Erythroblast (primary cell): ENCODE data around the gene TBX2.

Experiments used
- DNase-seq, 2 experiments: peaks; one replicate each; lab custom pipeline; 2025; lab: John Stamatoyannopoulos, UW
- GATA1 ChIP-seq: IDR thresholded peaks from 2 replicates; pipeline ENCODE4 v1.6.1; 2011; ENCODE audit warnings: low read depth, mild to moderate bottlenecking, control low read depth, low read length, moderate library complexity
- POLR2A ChIP-seq: IDR thresholded peaks from 2 replicates; pipeline ENCODE4 v1.6.1; 2011; ENCODE audit warnings: mild to moderate bottlenecking, low read length

Gene TBX2

DNA sequence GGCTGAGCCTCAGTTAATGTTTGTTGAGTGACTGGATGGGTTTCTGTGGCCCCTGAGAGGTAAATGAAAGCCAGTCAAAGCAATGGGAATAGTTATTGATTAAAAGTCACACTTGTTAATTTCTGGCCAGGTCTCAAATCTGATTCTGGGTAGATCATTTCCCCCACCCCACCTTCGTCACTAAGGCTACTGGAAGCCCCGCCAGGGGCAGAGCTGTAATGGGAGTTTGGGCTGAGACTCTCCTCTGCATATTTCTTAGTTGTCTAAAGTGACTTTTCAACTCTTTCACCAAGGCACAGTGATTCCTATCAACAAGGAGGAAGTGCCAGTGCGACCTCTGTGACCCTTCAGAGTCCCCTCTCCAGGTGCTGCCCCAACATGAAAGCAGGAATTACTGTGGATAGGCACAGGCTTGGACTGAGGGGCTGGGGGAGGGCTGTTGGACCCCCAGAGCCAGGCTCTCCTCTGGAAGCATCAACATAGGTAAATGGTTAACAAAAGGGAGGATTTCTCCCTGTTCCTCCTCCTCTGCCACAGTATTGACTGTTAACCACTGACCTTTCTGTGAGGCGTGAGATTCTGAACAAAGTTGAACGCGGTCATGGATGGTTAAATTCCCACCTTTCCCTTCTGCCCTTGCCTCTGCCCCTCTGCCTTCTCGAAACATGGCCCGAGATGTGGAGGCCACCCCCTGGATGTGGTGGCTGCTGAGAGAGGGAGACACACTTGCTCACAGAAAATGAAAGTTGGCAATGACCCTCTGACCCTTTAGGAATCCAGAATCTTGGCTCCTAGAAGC is 20.8 kb upstream of the TBX2 start:
- no peak for TF ChIP-seq GATA1
- no peak for TF ChIP-seq POLR2A
- no peak for DNase-seq

DNA sequence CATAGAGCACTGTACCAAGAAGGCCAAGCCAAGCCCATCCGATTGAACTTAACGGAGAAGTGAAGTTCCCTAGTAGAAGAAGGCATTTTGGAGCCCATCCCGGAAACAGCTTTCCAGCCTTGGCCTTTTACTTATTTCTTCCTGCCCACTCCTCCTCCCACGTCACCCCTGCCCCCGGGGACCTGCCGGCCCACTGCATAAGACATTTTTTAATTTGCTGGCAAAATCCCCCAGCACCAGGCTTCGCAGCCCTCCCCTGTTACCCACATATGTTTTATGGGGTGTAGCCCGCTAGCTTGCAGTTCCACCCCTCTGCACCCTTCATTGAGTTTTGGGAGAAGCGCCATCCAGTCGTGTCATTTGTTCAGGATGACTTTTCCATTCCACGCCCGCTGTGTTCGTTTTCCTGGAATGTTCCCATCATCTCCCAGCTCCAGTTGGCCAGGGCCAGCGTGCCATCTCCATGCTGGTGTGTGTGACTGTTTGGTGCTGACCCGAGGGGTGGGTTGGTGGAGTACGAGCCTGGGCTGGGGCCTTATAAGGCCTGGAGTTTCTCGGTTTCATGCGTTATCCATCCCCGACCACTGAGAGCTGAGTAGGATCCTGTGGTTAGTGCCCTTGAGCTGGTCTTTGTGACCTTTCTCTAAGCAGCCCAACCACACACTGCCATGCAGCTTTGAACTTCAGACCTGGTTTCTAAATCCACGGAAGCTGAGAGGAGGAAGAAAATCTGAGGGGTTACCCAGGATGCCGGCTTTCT is 20.0 kb upstream of the TBX2 start:
- TF ChIP-seq POLR2A (no peak), GATA1 (no peak)
- no peak for DNase-seq

DNA sequence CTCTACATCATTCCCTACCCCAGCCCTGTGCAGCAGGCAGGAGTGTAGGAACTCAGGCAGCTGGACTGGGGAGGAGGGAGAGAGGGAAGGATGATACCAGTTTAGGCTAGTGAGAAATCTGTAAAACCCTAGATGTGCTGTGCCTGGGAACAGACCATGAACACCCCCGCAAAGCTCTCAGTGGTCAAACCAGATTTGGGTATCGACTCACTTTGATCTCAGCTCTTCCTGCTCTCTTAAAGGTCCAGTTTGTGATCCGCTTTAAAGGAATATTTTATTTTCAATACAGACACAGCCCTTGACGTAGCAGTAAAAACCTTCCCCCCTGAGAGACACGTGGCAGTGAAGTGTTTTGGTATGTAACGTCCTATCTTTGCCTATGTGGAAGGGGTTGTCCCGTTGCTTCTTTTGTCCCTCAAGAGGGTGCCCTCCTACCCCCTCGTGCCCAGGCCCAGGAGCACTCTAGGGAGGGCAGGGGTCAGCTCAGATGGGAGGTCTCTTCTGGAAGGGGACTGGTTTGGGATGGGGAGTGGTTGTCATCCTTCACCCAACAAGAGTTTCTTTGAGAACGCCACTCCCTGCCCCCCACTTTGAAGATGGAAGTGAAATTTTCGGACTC is 19.3 kb upstream of the TBX2 start:
- no peak for DNase-seq
- TF ChIP-seq GATA1, result no peak
- TF ChIP-seq POLR2A, result no peak

DNA sequence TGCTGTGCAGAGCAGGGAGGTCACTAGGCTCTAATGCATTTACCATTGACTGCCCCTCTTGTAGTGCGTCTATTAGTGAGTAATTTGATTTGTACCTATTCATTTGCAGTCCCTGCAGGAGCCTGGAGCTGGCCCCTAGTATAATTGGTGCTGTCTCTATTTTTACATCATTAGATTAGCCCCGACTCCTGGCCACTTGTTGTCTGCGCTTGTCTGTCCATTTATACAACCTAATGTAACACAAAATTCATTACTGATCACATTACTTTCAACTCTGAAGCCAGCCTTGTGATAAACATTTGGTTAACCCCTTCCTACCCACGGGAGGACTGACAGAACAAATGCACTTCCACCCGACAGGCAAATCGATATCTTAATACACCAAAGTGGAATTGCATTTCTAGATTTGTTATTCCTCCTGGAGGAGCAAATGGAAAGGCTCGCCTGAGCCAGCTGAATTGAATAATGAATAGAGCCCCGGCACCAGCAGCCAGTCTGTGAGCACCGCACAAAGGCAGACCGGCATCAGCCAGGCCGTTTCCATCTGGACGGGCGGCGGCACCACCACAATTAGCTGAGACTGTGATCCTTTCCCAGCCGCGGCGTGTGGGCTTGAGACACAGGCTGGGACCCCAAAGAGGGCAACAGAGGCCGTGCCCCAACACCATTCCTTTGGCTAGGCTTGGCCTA is 18.7 kb upstream of the TBX2 start:
- TF ChIP-seq POLR2A (no peak), GATA1 (no peak)
- DNase-seq, result no peak

DNA sequence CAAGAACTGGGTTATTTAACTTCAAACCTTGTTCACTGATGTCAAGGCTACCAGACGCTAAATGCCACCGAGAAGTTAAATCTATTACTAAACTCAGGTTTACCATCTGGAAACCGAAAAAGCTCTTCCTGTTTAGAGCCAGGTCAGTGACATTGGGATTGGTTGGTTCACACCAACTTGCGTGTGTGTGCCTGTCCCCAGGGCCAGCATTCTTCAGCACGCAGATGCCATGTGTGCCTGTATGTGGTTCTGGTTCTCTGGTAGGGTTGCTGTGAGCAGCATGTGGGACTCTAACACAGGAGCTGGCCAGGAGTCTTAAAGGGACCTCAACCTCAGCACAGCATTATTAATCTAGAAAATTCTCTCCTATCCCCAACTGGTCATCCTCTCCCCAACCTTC is 18.1 kb upstream of the TBX2 start:
- DNase-seq, result no peak
- TF ChIP-seq POLR2A (no peak), GATA1 (no peak)

DNA sequence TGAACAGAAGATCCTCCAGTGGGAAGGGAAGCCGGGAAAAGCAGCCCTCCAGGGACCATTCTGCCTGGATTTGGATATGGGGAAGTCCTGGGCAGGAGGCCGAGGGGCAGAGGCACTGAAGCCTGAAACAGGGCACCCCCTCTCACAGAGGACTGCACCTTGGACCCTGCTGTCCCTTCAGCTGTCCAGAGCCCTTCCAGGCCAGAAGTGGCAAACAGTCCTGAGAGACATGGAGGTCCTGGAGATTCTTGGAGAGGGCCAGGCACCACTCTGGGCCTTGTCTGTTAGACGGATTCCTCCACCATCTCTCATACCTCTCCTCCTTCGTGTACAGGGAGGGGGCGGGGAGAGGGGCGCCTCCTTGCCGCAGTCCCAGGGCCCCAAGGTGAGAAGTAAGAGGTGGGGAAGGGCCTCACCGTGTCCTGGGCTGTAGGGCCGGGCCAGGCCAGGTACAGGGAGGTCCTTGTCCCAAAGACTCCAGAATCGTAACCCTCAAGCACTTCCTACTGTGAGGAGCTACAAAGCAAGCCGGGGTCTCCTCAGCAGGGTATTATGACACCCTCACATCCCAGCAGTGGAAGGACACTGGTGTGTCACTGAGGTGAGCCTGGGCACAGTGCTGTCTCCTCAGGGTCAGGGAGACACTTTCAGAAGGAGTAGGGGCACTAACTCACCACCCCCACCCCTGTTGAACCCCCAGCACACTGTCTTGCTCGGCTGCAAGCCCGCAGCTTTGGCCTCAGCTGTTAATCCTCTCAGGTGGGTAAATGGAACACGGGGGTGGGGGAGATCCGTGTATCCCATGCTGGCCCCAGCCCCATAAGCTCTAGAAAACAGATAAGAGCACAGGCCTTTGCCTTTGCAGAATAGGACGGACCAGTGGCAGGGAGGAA is 16.6 kb upstream of the TBX2 start:
- no peak for TF ChIP-seq POLR2A
- TF ChIP-seq GATA1, result no peak
- no peak for DNase-seq

DNA sequence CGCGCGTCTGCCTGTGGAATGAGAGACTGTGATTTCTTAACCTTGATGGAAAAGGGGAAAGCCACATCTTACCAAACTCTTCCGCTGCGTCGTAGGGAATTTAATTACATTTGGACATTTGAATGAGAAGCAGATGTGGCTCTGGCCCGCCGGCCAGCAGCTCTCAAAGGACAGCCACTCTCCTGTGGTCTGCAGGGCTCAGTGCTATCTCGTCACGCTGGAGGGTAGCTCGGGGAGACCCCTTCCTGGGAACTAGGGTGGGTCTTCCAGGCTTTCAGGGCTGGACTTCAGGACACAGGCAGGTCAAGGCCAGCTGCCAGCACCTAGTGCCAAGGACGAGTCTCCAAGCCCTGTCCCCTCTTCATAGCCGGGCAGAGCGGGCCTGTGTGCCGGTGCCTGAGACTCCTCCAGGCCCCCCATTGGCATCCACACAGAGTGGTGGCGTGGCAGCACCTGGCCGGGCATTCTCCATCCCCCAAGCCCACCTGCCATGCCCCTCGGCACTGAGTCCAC is 15.9 kb upstream of the TBX2 start:
- no peak for DNase-seq
- no peak for TF ChIP-seq GATA1
- TF ChIP-seq POLR2A, result no peak

DNA sequence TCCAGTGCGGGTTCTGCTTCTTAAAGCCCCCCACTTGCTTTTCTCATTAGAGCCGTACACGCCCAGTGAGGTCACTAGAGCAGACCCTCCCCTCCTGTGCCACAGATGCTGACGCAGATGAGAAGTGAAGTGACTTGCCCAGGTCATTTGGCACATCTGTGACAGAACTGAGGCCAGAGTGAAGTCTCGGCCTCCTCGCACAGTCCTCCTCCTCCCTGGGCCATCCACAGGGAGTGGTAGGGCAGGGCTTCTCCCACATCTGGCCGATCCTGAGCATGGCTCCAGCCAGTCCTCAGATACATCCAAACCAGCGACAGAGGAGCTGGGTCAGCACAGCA is 15.3 kb upstream of the TBX2 start:
- DNase-seq, result no peak
- TF ChIP-seq GATA1, result no peak
- no peak for TF ChIP-seq POLR2A

DNA sequence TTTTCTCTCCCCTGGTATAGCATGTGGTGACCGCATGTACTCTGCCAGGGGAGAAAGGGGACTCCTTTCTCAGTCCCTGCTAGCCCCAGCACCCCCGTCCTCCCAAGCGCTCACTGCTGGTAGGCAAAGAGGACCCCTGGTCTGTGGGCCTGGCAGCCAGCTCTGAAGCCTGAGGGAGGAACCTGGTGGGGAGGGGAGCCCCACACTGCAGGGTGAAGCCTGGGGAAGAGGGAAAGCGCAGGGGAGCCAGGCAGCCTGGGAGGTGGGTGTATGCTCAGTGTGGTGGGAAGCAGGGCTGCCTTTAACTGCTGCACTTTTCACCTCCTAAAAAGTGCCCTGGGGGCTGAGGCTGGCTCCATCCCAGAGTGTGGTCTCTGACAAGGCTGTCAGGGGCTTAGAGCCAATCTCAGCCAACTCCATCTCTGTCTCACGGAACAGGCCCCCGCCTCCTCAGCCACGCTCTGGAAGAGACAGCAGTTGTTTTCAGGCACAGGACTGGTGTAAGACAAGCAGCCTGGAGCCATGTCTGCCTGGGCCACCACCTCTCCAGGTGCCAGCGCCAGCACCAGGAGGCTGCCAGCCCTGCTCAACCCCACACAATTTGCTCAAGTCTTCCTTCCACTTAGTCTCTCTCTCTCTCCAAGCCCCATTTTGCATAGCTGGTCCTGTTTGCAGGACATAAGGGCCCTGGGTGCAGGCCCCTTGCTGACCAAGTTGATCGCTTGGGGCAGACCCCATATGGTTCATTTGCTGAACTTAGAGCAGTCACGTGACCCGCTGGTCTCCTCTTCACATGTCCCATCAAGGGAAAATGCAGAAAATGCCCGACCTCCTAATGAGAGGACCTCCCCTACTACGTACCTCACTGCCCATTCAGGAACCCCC is 14.7 kb upstream of the TBX2 start:
- TF ChIP-seq GATA1, result no peak
- no peak for TF ChIP-seq POLR2A
- DNase-seq, result no peak

DNA sequence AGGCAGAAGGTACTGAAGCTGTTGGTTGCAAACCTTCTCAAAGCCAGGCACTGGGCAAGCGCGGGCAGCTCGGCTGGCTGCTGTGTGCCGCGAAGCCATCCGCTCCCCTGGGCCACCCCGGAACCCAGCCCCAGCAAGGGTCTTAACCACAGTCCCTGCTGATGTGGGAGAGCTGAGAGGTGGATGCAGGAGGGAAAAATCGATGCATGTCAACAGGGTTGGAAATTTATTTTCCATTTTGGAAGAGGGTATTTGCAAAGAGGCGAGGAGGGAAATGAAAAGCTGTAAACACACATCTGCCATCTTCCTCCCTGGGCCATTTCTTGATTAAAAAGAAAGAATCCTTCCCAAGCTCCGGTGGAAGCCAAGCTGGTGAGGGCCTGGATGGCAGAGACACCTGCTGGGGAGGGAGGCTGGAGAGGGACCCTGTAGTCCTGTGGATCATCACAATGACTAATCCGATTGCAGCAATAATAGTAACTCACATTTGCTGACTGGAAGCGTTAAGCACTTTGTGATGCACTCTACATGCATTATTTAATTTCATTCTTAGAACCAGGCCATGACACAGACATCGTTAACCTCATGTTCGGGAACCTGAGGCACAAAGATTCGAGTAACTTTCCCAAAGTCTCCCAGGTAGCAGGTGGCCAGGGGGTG is 13.9 kb upstream of the TBX2 start:
- TF ChIP-seq POLR2A (no peak), GATA1 (no peak)
- DNase-seq, result no peak

DNA sequence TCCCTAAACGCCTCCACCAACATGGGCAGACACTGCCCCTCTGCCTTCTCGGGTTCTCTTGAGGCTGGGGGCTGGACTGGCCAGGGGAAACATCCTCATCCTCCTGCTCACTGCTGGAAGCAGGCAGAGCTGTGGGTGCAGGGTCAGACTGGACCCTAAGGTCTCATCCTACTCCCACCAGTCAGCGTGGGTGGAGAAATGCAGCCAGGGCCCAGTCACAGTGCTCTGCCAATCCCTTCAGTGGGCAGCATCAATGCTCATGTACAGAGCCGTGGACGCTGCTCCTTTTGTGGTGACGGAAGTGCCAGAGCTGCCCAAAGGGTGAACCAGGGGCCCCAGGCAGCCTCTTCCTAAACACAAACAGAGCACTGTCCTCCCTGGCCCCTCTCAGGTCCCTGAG is 13.4 kb upstream of the TBX2 start:
- no peak for DNase-seq
- TF ChIP-seq POLR2A (no peak), GATA1 (no peak)
